ENCODE measurements around the gene TRMT11.
A peak's percentile ranks its signal among the peaks of the same experiment; 100 is the strongest.
"Not testable (repeated sequence)": the region's sequence is repeated elsewhere in the genome, so short reads cannot be mapped to it uniquely, and the experiment has no call there.

TRMT11 gene

GRCh38 chr6:125994670-125995488, 8.5 kb downstream of the TRMT11 start:
- DNase-seq: no peak

DNA sequence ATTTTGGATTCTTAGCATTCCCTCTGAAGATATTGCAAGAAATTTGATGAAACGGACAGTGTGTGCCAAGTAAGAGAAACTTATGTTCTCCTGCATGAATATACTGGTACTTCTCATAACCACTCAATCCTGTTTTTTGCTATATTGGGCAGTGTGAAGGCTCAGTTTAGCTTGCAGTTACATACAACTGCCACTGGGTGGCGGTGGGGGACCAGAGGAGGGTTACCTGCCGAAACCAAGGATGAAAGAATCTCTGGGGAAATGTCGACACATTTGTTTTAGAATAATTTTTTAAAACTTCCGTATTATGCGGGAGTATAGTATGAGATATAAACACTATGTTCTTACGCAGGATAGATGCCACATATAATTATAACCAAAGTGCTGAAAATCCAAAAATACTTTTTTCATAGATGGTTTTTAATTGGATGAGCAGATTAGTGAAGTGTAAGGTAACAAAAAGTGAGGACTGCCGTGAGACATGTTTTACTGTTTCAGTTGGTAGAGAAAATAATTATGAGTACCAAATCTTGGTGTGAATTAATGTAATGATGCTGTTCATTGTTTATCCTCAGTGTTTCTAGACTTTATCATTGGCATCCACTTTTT, 9.7 kb downstream of the TRMT11 start:
- peak; percentile 76 for DNase-seq

DNA sequence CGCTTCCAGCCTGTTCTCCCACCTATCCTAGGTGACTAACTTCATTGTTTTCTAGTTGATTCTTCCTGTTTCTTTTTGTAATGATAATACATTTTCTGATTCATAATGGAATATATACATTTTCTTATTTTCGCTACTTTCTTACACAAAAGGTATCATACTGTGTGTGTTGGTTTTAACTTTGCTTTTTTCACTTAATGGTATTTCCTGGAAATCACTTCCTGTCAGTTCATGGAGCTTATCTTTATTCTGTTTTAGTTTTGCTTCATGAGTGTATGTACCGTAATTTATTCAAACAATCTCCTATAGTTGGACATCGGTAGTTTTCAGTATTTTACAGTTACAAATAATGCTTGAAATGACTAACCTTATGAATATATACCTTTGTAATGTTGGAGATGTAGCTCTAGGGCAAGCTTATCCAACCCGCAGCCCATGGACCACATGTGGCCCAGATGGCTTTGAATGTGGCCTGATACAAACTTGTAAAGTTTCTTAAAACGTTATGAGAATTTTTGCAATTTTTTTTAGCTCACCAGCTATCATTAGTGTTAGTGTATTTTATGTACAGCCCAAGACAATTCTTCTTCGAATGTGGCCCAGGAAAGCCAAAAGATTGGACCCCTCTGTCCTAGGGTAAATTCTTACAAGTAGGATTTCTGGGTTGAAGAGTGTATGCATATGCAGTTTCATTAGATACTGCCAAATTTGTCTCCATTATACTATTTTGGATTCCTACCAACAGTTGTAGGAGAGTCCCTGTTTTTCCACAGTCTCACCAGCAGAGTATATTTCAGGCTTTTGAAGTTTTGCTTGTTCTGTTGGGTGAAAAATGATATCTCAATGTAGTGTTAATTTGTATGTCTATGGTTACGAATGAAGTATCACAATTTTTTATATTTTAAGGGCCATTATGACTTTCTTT, 16.7 kb downstream of the TRMT11 start:
- DNase-seq: no peak

DNA sequence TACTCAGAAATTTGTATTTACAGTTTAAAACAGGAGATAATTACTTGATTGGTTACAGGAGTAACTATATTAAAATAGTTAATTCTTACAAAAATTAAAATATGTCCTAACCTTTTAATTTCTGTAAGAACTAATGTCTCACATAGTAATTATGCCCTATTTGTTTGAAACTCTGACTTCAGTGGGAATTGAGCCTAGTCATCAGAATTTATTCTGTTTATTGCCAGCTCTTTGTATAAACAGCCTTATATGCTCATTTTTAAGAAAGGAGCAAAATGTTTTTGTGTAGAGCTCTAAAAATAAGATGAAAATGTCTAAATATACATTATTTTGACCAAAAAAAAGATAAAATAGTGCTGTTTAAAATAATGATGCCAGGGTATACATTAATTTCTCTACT, 21.5 kb downstream of the TRMT11 start:
- no peak for DNase-seq

GRCh38 chr6:126010040-126010439, 23.7 kb downstream of the TRMT11 start:
- DNase-seq: no peak

DNA sequence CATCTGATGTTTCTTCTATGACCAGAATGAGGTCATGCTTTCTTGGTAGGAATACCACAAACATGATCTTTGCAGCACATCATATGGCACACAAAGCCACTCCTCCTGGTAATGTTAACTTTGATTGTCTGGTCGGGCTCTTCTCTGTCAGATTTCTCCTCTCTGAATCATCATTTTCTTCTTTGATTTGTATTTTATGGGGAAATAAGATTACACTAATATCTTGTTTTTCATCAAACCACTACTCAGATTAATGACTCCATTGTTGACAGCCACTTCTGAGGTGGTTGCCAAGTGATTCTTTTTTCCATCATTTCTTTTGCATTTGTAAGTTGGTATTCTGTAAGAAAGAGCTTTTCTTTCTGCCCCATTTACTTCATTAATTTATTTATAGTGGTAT, 29.5 kb downstream of the TRMT11 start:
- DNase-seq: no peak

DNA sequence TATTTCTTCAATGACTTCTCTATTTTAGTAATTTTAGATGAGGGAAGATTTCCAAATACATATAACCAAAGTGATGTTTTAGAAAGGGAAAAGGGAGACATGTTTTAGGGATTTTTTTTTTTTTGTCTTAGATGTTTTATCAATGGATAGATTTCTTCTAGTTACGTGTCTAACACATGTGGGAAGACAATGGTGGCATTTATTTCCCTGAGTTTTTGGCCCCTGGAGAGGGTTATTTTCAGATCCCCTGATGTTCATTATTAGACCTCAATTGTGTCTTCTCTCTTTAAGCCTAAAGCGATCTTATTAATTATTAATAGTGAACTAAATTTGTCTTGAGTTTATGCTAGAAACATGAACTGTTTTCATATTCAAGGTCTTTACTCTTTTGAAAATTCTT, 30.3 kb downstream of the TRMT11 start:
- no peak for DNase-seq

GRCh38 chr6:126017668-126018067, 31.3 kb downstream of the TRMT11 start:
- DNase-seq: no peak

- no peak for DNase-seq
Observed at GRCh38 chr6:126020305-126021050, 34.1 kb downstream of the TRMT11 start.

DNA sequence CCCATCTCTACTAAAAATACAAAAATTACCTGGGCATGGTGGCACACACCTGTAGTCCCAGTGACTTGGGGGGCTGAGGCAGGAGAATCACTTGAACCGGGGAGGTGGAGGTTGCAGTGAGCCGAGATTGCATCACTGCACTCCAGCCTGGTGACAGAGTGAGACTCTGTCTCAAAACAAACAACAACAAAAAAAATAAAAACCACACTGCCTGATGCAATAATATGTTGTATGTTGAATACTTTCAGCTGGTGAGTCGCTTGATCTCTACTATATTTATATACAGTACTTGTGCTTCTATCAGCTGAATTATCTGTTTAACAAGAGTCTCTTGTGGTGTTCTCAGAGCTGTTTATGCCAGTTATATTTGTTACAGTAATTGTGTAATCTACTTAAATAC, 37.1 kb downstream of the TRMT11 start:
- DNase-seq: not testable (repeated sequence)

DNA sequence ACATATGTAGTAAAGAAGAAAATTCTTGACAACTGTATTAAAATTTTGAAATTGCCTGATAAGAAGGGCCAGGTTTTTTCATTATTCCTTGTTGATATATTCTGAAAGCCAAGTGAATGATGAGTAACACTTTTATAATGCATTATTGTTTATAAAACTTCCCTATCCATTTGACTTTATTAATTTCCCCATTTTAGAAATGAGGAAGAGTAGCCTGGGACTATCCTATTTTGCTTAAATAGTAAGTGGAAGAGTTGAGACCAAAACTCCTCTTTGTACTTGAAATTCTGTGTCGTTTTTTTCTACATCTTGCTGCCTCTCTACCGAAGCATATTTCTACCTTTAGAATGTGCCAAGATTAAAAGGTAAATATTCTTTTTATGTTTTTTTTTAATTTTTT, 39.7 kb downstream of the TRMT11 start:
- DNase-seq: no peak

DNA sequence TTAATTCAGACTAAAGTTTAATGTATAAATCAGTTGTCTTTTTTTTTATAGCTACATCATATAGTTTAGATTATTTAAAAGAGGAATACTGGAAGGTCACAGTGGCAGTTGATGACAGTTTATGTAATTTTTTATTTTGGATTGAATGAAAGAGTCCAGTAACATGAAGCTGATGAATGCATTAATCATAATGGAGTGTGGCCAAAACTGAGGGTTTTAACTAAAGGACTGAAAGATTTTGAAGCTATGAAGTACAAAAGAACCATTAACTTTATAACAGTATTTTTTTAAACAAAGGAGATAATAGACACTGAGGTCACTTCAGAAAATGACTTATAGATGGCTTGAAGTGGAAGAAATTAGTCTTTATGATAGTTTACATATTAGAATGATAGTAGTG, 41.3 kb downstream of the TRMT11 start:
- no peak for DNase-seq

GRCh38 chr6:126030045-126030444, 43.7 kb downstream of the TRMT11 start:
- DNase-seq: no peak

GRCh38 chr6:126033696-126034095, 47.4 kb downstream of the TRMT11 start:
- peak; percentile 4 for DNase-seq

GRCh38 chr6:126034656-126035055, 48.3 kb downstream of the TRMT11 start:
- DNase-seq: no peak

DNA sequence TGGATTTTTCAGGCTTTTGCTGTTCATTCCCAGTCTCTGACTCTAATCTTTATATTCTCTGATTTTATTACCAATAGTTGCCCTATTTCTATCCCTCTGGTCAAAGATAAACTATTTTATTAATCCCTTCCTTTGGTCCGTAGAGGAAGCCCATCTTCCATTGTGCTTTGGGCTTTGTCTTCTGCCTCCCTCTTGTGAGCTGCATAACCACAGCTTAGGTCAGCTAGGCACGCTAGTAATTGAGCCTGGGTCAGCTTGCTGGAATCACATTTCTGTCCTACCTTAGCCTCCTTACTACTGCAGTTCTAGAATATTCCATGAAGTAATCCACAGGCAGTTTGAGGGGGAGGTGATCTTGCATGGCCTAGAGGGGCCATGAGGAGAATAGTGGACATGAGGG, 49.4 kb downstream of the TRMT11 start:
- no peak for DNase-seq

- DNase-seq: no peak
Observed at GRCh38 chr6:126038234-126038633, 51.9 kb downstream of the TRMT11 start.

GRCh38 chr6:126039284-126039683, 52.9 kb downstream of the TRMT11 start:
- DNase-seq: no peak

DNA sequence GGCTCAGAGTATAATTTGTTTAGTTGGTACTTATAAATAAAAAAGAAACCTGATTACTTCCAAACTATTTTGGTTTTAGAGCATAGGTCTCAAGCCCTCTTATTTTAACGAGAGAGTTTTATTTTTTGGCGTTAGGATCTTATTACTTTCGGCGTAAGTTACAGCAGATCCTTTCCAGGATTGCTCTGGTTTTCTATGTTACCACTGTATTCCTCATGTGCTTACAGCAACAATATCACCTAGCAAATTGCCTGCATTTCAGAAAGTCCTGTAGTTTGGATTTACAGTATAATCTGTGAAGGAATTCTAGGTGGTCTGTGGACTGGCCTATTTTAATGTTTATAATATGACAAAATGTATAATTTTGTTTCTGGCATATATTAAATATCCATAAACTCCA, 54.1 kb downstream of the TRMT11 start:
- no peak for DNase-seq

DNA sequence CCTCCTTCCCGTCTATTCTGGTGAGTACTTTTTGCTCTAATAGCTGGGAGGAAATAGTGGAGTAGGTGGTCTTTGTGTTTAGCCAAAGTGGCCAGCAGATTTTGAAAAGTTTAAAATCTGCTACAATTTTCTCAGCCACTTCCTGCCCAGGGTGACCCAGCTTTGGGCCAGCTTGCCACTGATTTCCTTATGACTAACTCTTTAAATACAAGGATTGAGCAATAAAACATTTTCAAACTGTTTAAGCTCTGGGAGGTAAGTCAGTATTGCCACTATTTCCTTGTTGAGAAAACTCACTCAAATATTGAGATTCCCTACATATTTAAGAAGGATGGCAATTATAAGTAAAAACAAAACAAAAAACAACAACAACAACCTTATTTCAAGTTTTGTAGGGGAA, 54.5 kb downstream of the TRMT11 start:
- no peak for DNase-seq

GRCh38 chr6:126041516-126041915, 55.2 kb downstream of the TRMT11 start:
- DNase-seq: no peak

- DNase-seq: no peak
Observed at GRCh38 chr6:126042001-126042419, 55.7 kb downstream of the TRMT11 start.

DNA sequence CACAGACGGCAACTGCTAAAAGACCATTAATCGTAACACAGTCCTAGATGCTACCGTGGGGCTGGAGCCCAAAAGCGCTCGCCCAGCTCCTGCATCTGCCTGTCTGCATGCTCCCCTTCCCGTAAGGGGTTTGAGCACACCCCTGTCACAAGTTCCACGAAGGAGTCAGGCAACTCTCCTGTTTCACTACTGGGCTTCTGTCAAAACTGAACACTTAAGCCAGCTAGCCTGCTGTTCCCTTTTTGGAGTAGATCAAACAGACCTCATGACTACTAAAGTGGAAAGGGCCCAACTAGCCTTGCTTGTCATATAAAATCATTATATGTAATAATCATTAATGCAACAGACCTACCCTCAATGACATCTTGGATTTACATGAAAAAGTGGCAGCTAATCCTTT, 61.3 kb downstream of the TRMT11 start:
- DNase-seq: no peak
